WERI-Rb-1 (cell line): Measurements from ENCODE around the gene FNIP2.
"Not testable (repeated sequence)": the region's sequence is repeated elsewhere in the genome, so short reads cannot be mapped to it uniquely, and the experiment has no call there.

Experiments used
- DNase-seq: peaks from one replicate; pipeline ENCODE4 v3.0.0-alpha.2; 2020
- H3K27ac ChIP-seq: fragments of 250-450 bp; sonication (Bioruptor Pico); 2 replicates; pipeline ENCODE4 v1.5.1; 2020; ENCODE audit warnings: mild to moderate bottlenecking, moderate library complexity
- H3K27me3 ChIP-seq: fragments of 250-450 bp; sonication (Bioruptor Pico); 2 replicates; pipeline ENCODE4 v1.5.1; 2021; ENCODE audit warnings: mild to moderate bottlenecking, low read depth, moderate library complexity; ENCODE audit not compliant: insufficient read depth, severe bottlenecking
- H3K36me3 ChIP-seq: fragments of 250-450 bp; sonication (Bioruptor Pico); 2 replicates; pipeline ENCODE4 v1.5.1; 2020; ENCODE audit warnings: mild to moderate bottlenecking, moderate library complexity
- H3K4me3 ChIP-seq: 2 replicates; pipeline ENCODE4 v1.5.1; 2011; ENCODE audit warnings: low read depth, mild to moderate bottlenecking, control low read depth, low read length
- H3K9me3 ChIP-seq: fragments of 250-450 bp; sonication (Bioruptor Pico); 2 replicates; pipeline ENCODE4 v1.5.1; 2021; ENCODE audit warnings: mild to moderate bottlenecking, moderate library complexity; ENCODE audit not compliant: severe bottlenecking
- TF ChIP-seq, protein P1 (sequence below): IDR thresholded peaks from 2 replicates; pipeline ENCODE4 v1.5.1; 2011; ENCODE audit warnings: low read depth, mild to moderate bottlenecking, control low read depth, inconsistent platforms, low read length

Gene FNIP2

GRCh38 chr4:158946825-158947224 lies 178.0 kb downstream of the FNIP2 start:
- TF ChIP-seq, protein P1, sequence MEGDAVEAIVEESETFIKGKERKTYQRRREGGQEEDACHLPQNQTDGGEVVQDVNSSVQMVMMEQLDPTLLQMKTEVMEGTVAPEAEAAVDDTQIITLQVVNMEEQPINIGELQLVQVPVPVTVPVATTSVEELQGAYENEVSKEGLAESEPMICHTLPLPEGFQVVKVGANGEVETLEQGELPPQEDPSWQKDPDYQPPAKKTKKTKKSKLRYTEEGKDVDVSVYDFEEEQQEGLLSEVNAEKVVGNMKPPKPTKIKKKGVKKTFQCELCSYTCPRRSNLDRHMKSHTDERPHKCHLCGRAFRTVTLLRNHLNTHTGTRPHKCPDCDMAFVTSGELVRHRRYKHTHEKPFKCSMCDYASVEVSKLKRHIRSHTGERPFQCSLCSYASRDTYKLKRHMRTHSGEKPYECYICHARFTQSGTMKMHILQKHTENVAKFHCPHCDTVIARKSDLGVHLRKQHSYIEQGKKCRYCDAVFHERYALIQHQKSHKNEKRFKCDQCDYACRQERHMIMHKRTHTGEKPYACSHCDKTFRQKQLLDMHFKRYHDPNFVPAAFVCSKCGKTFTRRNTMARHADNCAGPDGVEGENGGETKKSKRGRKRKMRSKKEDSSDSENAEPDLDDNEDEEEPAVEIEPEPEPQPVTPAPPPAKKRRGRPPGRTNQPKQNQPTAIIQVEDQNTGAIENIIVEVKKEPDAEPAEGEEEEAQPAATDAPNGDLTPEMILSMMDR: no peak
- Histone ChIP-seq H3K36me3 (no peaks in the 10 kb centered on the region), H3K9me3 (no peaks in the 10 kb centered on the region), H3K27me3 (no peaks in the 10 kb centered on the region), H3K4me3 (no peak overlapping the region), H3K27ac (no peak overlapping the region)
- no peak for DNase-seq

DNA sequence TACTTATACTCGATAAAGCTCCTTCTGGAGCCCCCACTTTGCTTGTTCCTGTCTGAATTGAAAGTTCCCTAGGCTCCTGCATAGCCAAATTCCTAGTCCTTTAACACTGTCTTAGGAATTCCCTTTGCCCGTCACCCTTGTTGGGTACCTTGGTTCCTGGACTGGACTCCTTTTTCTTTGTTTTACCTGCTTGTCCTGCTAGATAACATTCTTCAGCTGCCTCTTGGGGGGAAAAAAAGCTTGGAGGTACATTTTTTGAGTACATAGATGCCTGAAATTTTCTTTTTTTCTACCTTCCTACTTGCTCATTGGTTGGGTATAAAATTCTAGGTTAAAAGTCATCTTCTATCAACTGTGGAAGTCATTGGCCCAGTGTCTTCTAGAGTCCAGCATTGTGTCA lies 179.2 kb downstream of the FNIP2 start:
- Histone ChIP-seq H3K27ac (no peak overlapping the region), H3K9me3 (peaks cover 9% of the 10 kb centered on the region), H3K4me3 (no peak overlapping the region), H3K36me3 (no peaks in the 10 kb centered on the region), H3K27me3 (no peaks in the 10 kb centered on the region)
- TF ChIP-seq, protein P1: no peak
- DNase-seq: no peak

GRCh38 chr4:158949099-158949498 lies 180.3 kb downstream of the FNIP2 start:
- no peaks in the 10 kb centered on the region for H3K27me3 ChIP-seq
- no peaks in the 10 kb centered on the region for H3K36me3 ChIP-seq
- H3K9me3 ChIP-seq: peaks cover 11% of the 10 kb centered on the region
- H3K4me3 ChIP-seq: no peak overlapping the region
- TF ChIP-seq, protein P1: no peak
- no peak overlapping the region for H3K27ac ChIP-seq
- no peak for DNase-seq

- peaks cover 11% of the 10 kb centered on the region for H3K9me3 ChIP-seq
- DNase-seq, H3K27me3 ChIP-seq, H3K4me3 ChIP-seq, H3K27ac ChIP-seq, H3K36me3 ChIP-seq: not testable (repeated sequence)
Measured at GRCh38 chr4:158952221-158952774, 183.5 kb downstream of the FNIP2 start.

GRCh38 chr4:158956345-158956744 lies 187.5 kb downstream of the FNIP2 start:
- H3K4me3 ChIP-seq, H3K27ac ChIP-seq, H3K27me3 ChIP-seq, H3K36me3 ChIP-seq, DNase-seq: not testable (repeated sequence)
- H3K9me3 ChIP-seq: peaks cover 11% of the 10 kb centered on the region

DNA sequence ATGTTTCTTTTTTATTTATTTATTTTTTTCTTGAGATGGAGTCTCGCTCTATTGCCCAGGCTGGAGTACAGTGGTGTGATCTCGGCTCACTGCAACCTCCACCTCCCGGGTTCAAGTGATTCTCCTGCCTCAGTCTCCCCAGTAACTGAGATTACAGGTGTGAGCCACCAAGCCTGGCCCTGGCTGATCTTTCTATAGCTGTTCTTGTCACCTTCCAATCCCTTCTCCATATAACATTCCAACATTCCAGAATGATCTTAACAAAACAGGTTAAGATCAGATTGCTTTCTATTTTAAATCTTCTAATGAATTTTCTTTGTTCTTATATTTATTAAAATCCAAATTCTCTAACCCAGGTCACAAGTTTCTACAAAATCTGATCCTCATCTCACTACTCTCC lies 188.1 kb downstream of the FNIP2 start:
- H3K9me3 ChIP-seq: peaks cover 11% of the 10 kb centered on the region
- not testable (repeated sequence) for H3K4me3 ChIP-seq, H3K27me3 ChIP-seq, DNase-seq, H3K36me3 ChIP-seq, H3K27ac ChIP-seq
